ENCODE measurements around the gene VPS39. TPM values are rescaled to one million over a fixed set of nuclear protein-coding genes. Genes with fewer than 3 reads are reported as not detected.

VPS39 gene
- total RNA-seq, 1 experiment from 2014 or later = 28.5 TPM

DNA sequence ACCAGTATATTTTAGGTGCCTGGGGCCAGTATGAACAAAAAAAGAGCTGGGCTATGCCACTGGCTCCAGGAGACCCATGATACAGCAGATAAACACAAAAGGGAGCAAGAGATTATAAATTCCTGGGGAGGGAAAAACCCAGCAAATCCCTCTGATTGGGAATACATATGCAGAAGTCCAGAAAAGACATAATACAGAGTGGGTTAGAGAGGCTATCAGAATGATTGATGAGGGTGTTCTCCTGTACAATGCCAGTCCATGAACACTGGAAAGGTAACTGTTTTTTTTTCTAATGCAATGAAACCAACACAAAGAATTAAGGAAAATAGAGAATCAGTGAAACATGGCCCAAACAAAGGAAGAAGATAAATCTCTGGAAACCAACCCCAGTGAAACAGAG is 5.4 kb upstream of the VPS39 start:
- TF ChIP-seq CTCF (conservative IDR thresholded peaks at IDR 0.05; ENCODE audit: low read depth, low read length) = no peak
- peaks cover 51% of the 10 kb centered on the region for H3K36me3 ChIP-seq (ENCODE audit: low read depth, low read length)
- POLR2A ChIA-PET (ENCODE audit: unreplicated experiment) = no interaction called here

GRCh38 chr15:42210696-42211095 is 2.6 kb upstream of the VPS39 start:
- POLR2A ChIA-PET (ENCODE audit: unreplicated experiment) = no interaction called here
- BruUV-seq (replicated peaks) = no TSS peak
- TF ChIP-seq EZH2phosphoT487 (IDR thresholded peaks at IDR 0.05; ENCODE audit: borderline replicate concordance, low read length) (no peak), EZH2 (IDR thresholded peaks at IDR 0.05; ENCODE audit: low read length, unreplicated experiment) (no peak), CTCF (conservative IDR thresholded peaks at IDR 0.05; ENCODE audit: low read depth, low read length) (no peak)
- no peak overlapping the region for H3K4me2 ChIP-seq (ENCODE audit: low read length)
- H3K9me3 ChIP-seq (ENCODE audit: low read length) = no peaks in the 10 kb centered on the region
- intact Hi-C loops (cut with micrococcal nuclease) = no loop called here
- CTCF ChIA-PET = interaction anchor here (0.7 kb wide), 1 partner anchor 289 kb away, joined by 4 read pairs; no protein-coding TSS in a partner anchor
- peaks cover 15% of the 10 kb centered on the region for H3K4me1 ChIP-seq (ENCODE audit: insufficient read depth, low read length)
- H3K4me3 ChIP-seq (ENCODE audit: low read length) = no peak overlapping the region
- peaks cover 31% of the 10 kb centered on the region for H3K36me3 ChIP-seq (ENCODE audit: low read depth, low read length)
- ATAC-seq (no peak), DNase-seq (no peak)
- H3K27me3 ChIP-seq (ENCODE audit: low read length) = no peaks in the 10 kb centered on the region
- H3K9ac ChIP-seq (ENCODE audit: low read length) = no peak overlapping the region
- H2AFZ ChIP-seq (ENCODE audit: low read length) = no peak overlapping the region
- no peaks in the 10 kb centered on the region for H3K9me2 ChIP-seq (replicated peaks; ENCODE audit: low read length)
- H3K79me2 ChIP-seq (ENCODE audit: low read length) = peaks cover 24% of the 10 kb centered on the region
- H3F3A ChIP-seq (ENCODE audit: low read length, unreplicated experiment) = no peaks in the 10 kb centered on the region
- no peak overlapping the region for H3K27ac ChIP-seq (ENCODE audit: low read length)
- no peaks in the 10 kb centered on the region for H4K20me1 ChIP-seq (ENCODE audit: low read length)

More for the DNA sequence above, 5.4 kb upstream of the VPS39 start:
- BruUV-seq (replicated peaks) = no TSS peak
- H3K4me2 ChIP-seq (ENCODE audit: low read length) = no peak overlapping the region
- no peaks in the 10 kb centered on the region for H3K79me2 ChIP-seq (ENCODE audit: low read length)
- ATAC-seq = no peak
- no peak overlapping the region for H3K27ac ChIP-seq (ENCODE audit: low read length)
- H2AFZ ChIP-seq (ENCODE audit: low read length) = no peak overlapping the region
- H3K9me3 ChIP-seq (ENCODE audit: low read length) = no peaks in the 10 kb centered on the region
- DNase-seq = no peak
- H3F3A ChIP-seq (ENCODE audit: low read length, unreplicated experiment) = no peaks in the 10 kb centered on the region
- CTCF ChIA-PET = no interaction called here
- no peaks in the 10 kb centered on the region for H3K27me3 ChIP-seq (ENCODE audit: low read length)
- peaks cover 1% of the 10 kb centered on the region; the same call in 1 of the 2 replicates for H3K4me1 ChIP-seq (ENCODE audit: insufficient read depth, low read length)
- intact Hi-C loops (cut with micrococcal nuclease) = no loop called here
- H3K9ac ChIP-seq (ENCODE audit: low read length) = no peak overlapping the region
- H3K9me2 ChIP-seq (replicated peaks; ENCODE audit: low read length) = no peaks in the 10 kb centered on the region
- H3K4me3 ChIP-seq (ENCODE audit: low read length) = no peak overlapping the region
- H4K20me1 ChIP-seq (ENCODE audit: low read length) = no peaks in the 10 kb centered on the region

DNA sequence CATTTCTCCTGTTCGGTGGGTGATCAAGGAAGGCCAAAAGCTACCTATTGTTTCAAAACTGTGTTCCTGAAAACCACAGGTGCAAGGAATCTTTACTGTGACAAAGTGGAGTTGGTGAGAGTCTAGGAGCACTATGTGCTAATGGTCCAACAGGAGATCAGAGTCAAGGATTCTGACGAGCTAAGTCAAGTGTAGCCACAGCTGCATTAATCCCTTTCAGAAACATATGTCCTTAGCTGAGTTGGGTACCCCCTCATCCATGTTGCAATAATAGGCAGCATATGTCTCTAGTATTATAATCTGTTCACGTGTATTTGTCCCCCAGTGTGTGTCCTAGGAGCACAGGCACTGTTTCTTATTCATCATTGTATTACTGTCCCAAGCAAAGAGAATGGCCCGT is 1.7 kb downstream of the VPS39 start:
- Histone ChIP-seq H2AFZ (ENCODE audit: low read length) (no peak overlapping the region), H3K79me2 (ENCODE audit: low read length) (peaks cover 41% of the 10 kb centered on the region), H3K4me1 (ENCODE audit: insufficient read depth, low read length) (peaks cover 24% of the 10 kb centered on the region), H3K27me3 (ENCODE audit: low read length) (no peaks in the 10 kb centered on the region), H3K4me3 (ENCODE audit: low read length) (no peak overlapping the region), H4K20me1 (ENCODE audit: low read length) (no peaks in the 10 kb centered on the region), H3K9me2 (replicated peaks; ENCODE audit: low read length) (no peaks in the 10 kb centered on the region), H3K36me3 (ENCODE audit: low read depth, low read length) (peaks cover 12% of the 10 kb centered on the region; the same call in 1 of the 2 replicates), H3K4me2 (ENCODE audit: low read length) (peak overlapping the region; percentile 96; the same call in 1 of the 2 replicates), H3F3A (ENCODE audit: low read length, unreplicated experiment) (no peaks in the 10 kb centered on the region), H3K27ac (ENCODE audit: low read length) (no peak overlapping the region), H3K9me3 (ENCODE audit: low read length) (no peaks in the 10 kb centered on the region), H3K9ac (ENCODE audit: low read length) (no peak overlapping the region)
- ATAC-seq (no peak), DNase-seq (no peak)
- CTCF ChIA-PET = no interaction called here
- no TSS peak for BruUV-seq (replicated peaks)
- no peak for TF ChIP-seq CTCF (conservative IDR thresholded peaks at IDR 0.05; ENCODE audit: low read depth, low read length)
- TF ChIP-seq EZH2phosphoT487 (IDR thresholded peaks at IDR 0.05; ENCODE audit: borderline replicate concordance, low read length) = no peak
- TF ChIP-seq EZH2 (IDR thresholded peaks at IDR 0.05; ENCODE audit: low read length, unreplicated experiment) = no peak
- intact Hi-C loops (cut with micrococcal nuclease) = loop anchor here (10.0 kb wide), 1 partner anchor 268 kb away; no protein-coding TSS in a partner anchor
- POLR2A ChIA-PET (ENCODE audit: unreplicated experiment) = no interaction called here

All from PC-3 (cell line).